ENCODE results near the gene MRPL17. TPM values are rescaled to one million over a fixed set of nuclear protein-coding genes. Genes with fewer than 3 reads are reported as not detected.
A peak's percentile ranks its signal among the peaks of the same experiment; 100 is the strongest.
"Not testable (repeated sequence)": the region's sequence is repeated elsewhere in the genome, so short reads cannot be mapped to it uniquely, and the experiment has no call there.

Gene MRPL17
- 10 to 100 TPM; 64.7 to 81.0 (median 72.8) TPM for polyA plus RNA-seq (ENCODE audit: insufficient read length in 4 of 4)

GRCh38 chr11:6682936-6683861, at the start of gene MRPL17:
Gene MRPL17, minus strand, starts transcription at chr11:6683340. Its CDS starts 44 bp downstream, at chr11:6683296.
- peak; percentile 97 to 99 (median 99) for DNase-seq (ENCODE audit: low read depth in 4 of 4, low spot score in 2 of 4)

- DNase-seq (ENCODE audit: low read depth in 4 of 4, low spot score in 2 of 4): no peak
These were observed 45.0 kb upstream of the MRPL17 start for GRCh38 chr11:6727971-6728760.

GRCh38 chr11:6725386-6725896, 42.3 kb upstream of the MRPL17 start:
- no peak for DNase-seq (ENCODE audit: low read depth in 4 of 4, low spot score in 2 of 4)

GRCh38 chr11:6724013-6724412, 40.9 kb upstream of the MRPL17 start:
- DNase-seq (ENCODE audit: low read depth in 4 of 4, low spot score in 2 of 4): no peak

GRCh38 chr11:6721343-6721742, 38.2 kb upstream of the MRPL17 start:
- DNase-seq (ENCODE audit: low read depth in 4 of 4, low spot score in 2 of 4): no peak

- no peak for DNase-seq (ENCODE audit: low read depth in 4 of 4, low spot score in 2 of 4)
These were observed 36.4 kb upstream of the MRPL17 start for GRCh38 chr11:6719576-6719975.

GRCh38 chr11:6717426-6717825, 34.3 kb upstream of the MRPL17 start:
- no peak for DNase-seq (ENCODE audit: low read depth in 4 of 4, low spot score in 2 of 4)

- DNase-seq (ENCODE audit: low read depth in 4 of 4, low spot score in 2 of 4): not testable (repeated sequence)
These were observed 28.4 kb upstream of the MRPL17 start for GRCh38 chr11:6711552-6711951.

- no peak for DNase-seq (ENCODE audit: low read depth in 4 of 4, low spot score in 2 of 4)
These were observed 25.7 kb upstream of the MRPL17 start for GRCh38 chr11:6708876-6709275.

- peak in 2 of 4 donors; percentile 37 to 66 for DNase-seq (ENCODE audit: low read depth in 4 of 4, low spot score in 2 of 4)
These were observed 22.9 kb upstream of the MRPL17 start for GRCh38 chr11:6705905-6706535.

- DNase-seq (ENCODE audit: low read depth in 4 of 4, low spot score in 2 of 4): no peak
These were observed 20.3 kb upstream of the MRPL17 start for GRCh38 chr11:6703247-6704063.

- DNase-seq (ENCODE audit: low read depth in 4 of 4, low spot score in 2 of 4): not testable (repeated sequence)
These were observed 18.8 kb upstream of the MRPL17 start for GRCh38 chr11:6701955-6702354.

- DNase-seq (ENCODE audit: low read depth in 4 of 4, low spot score in 2 of 4): no peak
These were observed 12.2 kb upstream of the MRPL17 start for GRCh38 chr11:6695377-6695776.

GRCh38 chr11:6694229-6694535, 11.0 kb upstream of the MRPL17 start:
- DNase-seq (ENCODE audit: low read depth in 4 of 4, low spot score in 2 of 4): no peak

- DNase-seq (ENCODE audit: low read depth in 4 of 4, low spot score in 2 of 4): no peak
These were observed 10.4 kb upstream of the MRPL17 start for GRCh38 chr11:6693342-6694228.

GRCh38 chr11:6692128-6692527, 9.0 kb upstream of the MRPL17 start:
- DNase-seq (ENCODE audit: low read depth in 4 of 4, low spot score in 2 of 4): no peak

- not testable (repeated sequence) for DNase-seq (ENCODE audit: low read depth in 4 of 4, low spot score in 2 of 4)
These were observed 7.4 kb upstream of the MRPL17 start for GRCh38 chr11:6690431-6691132.

- DNase-seq (ENCODE audit: low read depth in 4 of 4, low spot score in 2 of 4): no peak
These were observed 4.7 kb upstream of the MRPL17 start for GRCh38 chr11:6687876-6688275.
